ENCODE data around the gene RASGRF2.

GRCh38 chr5:81164936-81165335, 204.8 kb downstream of the RASGRF2 start:
- TF ChIP-seq POLR2A (IDR thresholded peaks at IDR 0.05; ENCODE audit: low read length) (no peak), GATA1 (IDR thresholded peaks at IDR 0.05; ENCODE audit: low read depth, low read length) (no peak)
